Stomach (tissue), 4 donors: ENCODE data around the gene ACD.

Experiments used
- EP300 ChIP-seq: sonication (generic); formaldehyde crosslinking; IDR thresholded peaks from one replicate; pipeline ENCODE4 v1.6.1; 2017; ENCODE audit warnings: antibody characterized with exemption
- POLR2A ChIP-seq, 4 donors: fragments of 450-650 bp; IDR thresholded peaks; one replicate each; pipeline ENCODE4 v1.6.1; 2016; ENCODE audit warnings: antibody characterized with exemption in 4 of 4, control low read depth in 2 of 4, mild to moderate bottlenecking in 1 of 4, moderate library complexity in 1 of 4
- POLR2AphosphoS5 ChIP-seq, 3 donors: sonication (generic); formaldehyde crosslinking; IDR thresholded peaks; one replicate each; pipeline ENCODE4 v1.6.1; 2016; ENCODE audit warnings: antibody characterized with exemption in 3 of 3
- TF ChIP-seq, protein P1 (sequence below), 7 experiments: fragments of 450-650 bp in 4 of 7; fragments of 200-600 bp in 3 of 7; sonication (generic) in 3 of 7; IDR thresholded peaks; one replicate each; pipeline ENCODE4 v1.5.1; 2016 to 2019; ENCODE audit warnings: antibody characterized with exemption in 7 of 7, control low read depth in 2 of 7, mild to moderate bottlenecking in 1 of 7

DNA sequence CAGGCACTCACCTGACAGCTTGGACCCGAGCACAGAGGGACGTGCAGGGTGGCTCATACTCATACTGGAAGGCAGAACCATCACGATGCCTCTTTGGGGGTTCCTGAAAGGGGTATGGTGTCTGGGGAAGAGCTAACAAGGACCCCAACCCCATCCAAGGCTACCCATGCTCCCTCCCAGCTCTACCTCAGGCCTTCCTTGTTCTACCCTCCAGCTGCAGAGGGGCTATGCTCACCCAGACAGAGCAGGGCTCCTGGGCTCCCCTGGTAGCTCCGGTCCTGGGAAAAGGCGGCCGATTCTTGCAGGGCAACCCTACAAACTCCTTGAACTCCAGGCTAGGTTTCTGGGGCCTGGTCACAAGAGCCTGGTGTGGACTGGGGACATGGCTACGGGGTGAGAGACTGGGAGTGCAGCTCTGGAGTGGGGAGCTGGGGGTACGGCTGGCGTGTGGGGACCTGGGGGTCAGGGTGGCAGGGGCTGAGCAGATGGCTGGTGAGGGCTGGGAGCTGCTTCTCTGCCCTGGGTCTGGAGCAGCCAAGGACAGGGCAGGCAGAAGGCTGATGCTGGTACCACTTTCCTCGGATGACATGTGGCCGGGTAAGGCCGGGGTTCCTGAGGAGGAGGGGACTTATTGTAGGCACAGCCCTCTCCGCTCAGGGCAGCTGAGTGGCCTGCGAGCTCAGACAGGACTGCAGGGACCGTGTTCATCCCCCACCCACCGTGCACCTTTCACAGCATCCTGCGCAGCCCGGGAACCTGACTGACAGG, 2.1 kb downstream of the ACD start:
- no peak for TF ChIP-seq EP300
- TF ChIP-seq, protein P1, sequence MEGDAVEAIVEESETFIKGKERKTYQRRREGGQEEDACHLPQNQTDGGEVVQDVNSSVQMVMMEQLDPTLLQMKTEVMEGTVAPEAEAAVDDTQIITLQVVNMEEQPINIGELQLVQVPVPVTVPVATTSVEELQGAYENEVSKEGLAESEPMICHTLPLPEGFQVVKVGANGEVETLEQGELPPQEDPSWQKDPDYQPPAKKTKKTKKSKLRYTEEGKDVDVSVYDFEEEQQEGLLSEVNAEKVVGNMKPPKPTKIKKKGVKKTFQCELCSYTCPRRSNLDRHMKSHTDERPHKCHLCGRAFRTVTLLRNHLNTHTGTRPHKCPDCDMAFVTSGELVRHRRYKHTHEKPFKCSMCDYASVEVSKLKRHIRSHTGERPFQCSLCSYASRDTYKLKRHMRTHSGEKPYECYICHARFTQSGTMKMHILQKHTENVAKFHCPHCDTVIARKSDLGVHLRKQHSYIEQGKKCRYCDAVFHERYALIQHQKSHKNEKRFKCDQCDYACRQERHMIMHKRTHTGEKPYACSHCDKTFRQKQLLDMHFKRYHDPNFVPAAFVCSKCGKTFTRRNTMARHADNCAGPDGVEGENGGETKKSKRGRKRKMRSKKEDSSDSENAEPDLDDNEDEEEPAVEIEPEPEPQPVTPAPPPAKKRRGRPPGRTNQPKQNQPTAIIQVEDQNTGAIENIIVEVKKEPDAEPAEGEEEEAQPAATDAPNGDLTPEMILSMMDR (IDR thresholded peaks at IDR 0.05) = no peak
- no peak for TF ChIP-seq POLR2A (IDR thresholded peaks at IDR 0.05)
- no peak for TF ChIP-seq POLR2AphosphoS5 (IDR thresholded peaks at IDR 0.05)
